ENCODE results near the gene GAL3ST2. TPM values are rescaled to one million over a fixed set of nuclear protein-coding genes. Genes with fewer than 3 reads are reported as not detected.
"Not testable (repeated sequence)": the region's sequence is repeated elsewhere in the genome, so short reads cannot be mapped to it uniquely, and the experiment has no call there.

Gene GAL3ST2
- total and polyA plus RNA-seq, 2 of the 8 experiments (the other 6 are each of a cell fraction or from before 2014, with no cell fraction given) = not detected

DNA sequence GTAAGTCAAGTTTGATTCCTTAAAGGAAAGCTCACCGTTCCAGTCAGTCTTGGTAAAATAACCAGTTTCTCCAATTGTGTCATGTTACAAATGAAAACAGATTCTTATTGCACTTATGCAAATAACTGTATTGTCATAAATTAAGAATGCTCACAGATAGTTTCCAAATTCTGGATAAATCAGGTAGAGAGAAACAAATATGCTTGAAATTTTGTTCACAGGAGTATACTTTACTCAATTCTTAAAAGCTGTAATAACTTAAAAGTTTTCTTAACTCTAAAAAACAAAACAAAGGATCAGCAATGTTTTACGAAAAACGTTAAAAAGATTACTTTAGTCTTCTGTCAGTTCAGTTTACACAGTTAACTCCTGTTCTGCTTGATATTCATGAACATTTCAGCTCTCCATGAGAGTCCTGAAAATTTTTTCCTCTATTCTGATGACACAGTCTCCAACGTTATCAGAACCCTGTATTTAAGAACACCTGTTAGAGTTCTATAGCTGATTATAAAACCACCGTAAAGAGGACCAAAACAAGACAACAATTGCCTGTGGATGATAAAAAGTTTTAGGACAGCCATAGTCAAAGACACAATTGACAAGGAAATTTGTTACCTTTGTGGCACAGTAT is 4.4 kb downstream of the GAL3ST2 start (continued):
- TF ChIP-seq KDM4A (IDR thresholded peaks at IDR 0.05; ENCODE audit: low read depth, low read length, severe bottlenecking) (no peak), ASH2L (IDR thresholded peaks at IDR 0.05; ENCODE audit: low read length) (no peak)

GRCh38 chr2:241782053-241782452 is 5.4 kb downstream of the GAL3ST2 start:
- H3K79me2 ChIP-seq (ENCODE audit: control insufficient read depth in 1 of 2, insufficient read depth in 2 of 2, low read length in 2 of 2); FAIRE-seq; H3K4me2 ChIP-seq (ENCODE audit: insufficient read depth in 1 of 2, low read depth in 2 of 2, low read length in 2 of 2): not testable (repeated sequence)

More at GRCh38 chr2:241782053-241782452, 5.4 kb downstream of the GAL3ST2 start:
- H3K27me3 ChIP-seq (replicated peaks in 1 of 4; ENCODE audit: control insufficient read depth in 3 of 4, extremely low read depth in 1 of 4, insufficient read depth in 3 of 4, low read length in 3 of 4); H4K5ac ChIP-seq (ENCODE audit: insufficient read length, low read depth, low read length); H2AK5ac ChIP-seq (ENCODE audit: low read depth, low read length); H2BK5ac ChIP-seq (ENCODE audit: low read depth, low read length); H3K27ac ChIP-seq (ENCODE audit: low read depth, low read length); H3K36me3 ChIP-seq (ENCODE audit: control insufficient read depth in 2 of 4, insufficient read depth in 4 of 4, low read length in 3 of 4); H3K4me3 ChIP-seq (ENCODE audit: extremely low read depth in 1 of 4, insufficient read depth in 2 of 4, low read depth in 3 of 4, low read length in 4 of 4); DNase-seq (ENCODE audit: low read depth in 1 of 2, low spot score in 2 of 2); H3K4ac ChIP-seq (replicated peaks; ENCODE audit: insufficient read length, low read depth, low read length); H3K56ac ChIP-seq (replicated peaks; ENCODE audit: insufficient read length, low read depth, low read length); H3K14ac ChIP-seq (ENCODE audit: insufficient read length); H3K23me2 ChIP-seq (ENCODE audit: low read depth, low read length); H3K9ac ChIP-seq (replicated peaks in 1 of 4; ENCODE audit: extremely low read depth in 1 of 4, low read depth in 3 of 4, low read length in 3 of 4); H4K91ac ChIP-seq (replicated peaks; ENCODE audit: insufficient read length, low read length); H2AFZ ChIP-seq (ENCODE audit: low read length); H3K79me1 ChIP-seq (ENCODE audit: low read depth, low read length); H4K8ac ChIP-seq (ENCODE audit: extremely low read depth, insufficient read depth, low read length); H3K18ac ChIP-seq (ENCODE audit: extremely low read depth, low read length); H2BK20ac ChIP-seq (ENCODE audit: low read length); H2BK15ac ChIP-seq (ENCODE audit: low read length); H2BK12ac ChIP-seq (ENCODE audit: low read depth, low read length); H4K20me1 ChIP-seq (replicated peaks in 1 of 2; ENCODE audit: control insufficient read depth in 1 of 2, insufficient read depth in 2 of 2, low read length in 2 of 2); H2BK120ac ChIP-seq (replicated peaks; ENCODE audit: low read depth, low read length); H3K23ac ChIP-seq (ENCODE audit: insufficient read length): not testable (repeated sequence)
- WGBS, 2 experiments (ENCODE audit: extremely low coverage in 1 of 2, insufficient coverage in 1 of 2, insufficient read length in 1 of 2, insufficient replicate concordance in 2 of 2, low coverage in 1 of 2, low lambda C conversion rate in 2 of 2, missing lambda C conversion rate in 1 of 2) = 87% methylated on average over 3 of the region's 3 CpGs; no CpG with 5 or more reads in 1 of the 2 experiments
- Histone ChIP-seq H3K9me3 (ENCODE audit: insufficient read depth in 2 of 2, low read depth in 1 of 2, low read length in 1 of 2) (peaks cover 27 to 28% of the 10 kb centered on the region in 2 experiments), H3K4me1 (replicated peaks in 1 of 4; ENCODE audit: control insufficient read depth in 3 of 4, insufficient read depth in 4 of 4, low read length in 3 of 4) (peaks cover 0 to 14% (median 5%) of the 10 kb centered on the region in 4 experiments; a peak in 5 of 7 replicates)
- ChIA-PET POLR2A (ENCODE audit: partially characterized antibody) (interaction anchor here (1.0 kb wide), 1 partner anchor 8 kb away, joined by 4 read pairs; no protein-coding TSS in a partner anchor), CTCF (ENCODE audit: partially characterized antibody) (interaction anchor here (1.6 kb wide), 1 partner anchor 9 kb away, joined by 5 read pairs; no protein-coding TSS in a partner anchor)

All from H1 (cell line).